GM19351 (cell line): ENCODE results near the gene MGAT5.

Experiments
- ATAC-seq: cut with Tn5 transposase; IDR thresholded peaks from one replicate; pipeline ENCODE4 v1.9.1; 2021; ENCODE audit warnings: mild to moderate bottlenecking, moderate library complexity; ENCODE audit not compliant: unreplicated experiment

The MGAT5 gene

DNA sequence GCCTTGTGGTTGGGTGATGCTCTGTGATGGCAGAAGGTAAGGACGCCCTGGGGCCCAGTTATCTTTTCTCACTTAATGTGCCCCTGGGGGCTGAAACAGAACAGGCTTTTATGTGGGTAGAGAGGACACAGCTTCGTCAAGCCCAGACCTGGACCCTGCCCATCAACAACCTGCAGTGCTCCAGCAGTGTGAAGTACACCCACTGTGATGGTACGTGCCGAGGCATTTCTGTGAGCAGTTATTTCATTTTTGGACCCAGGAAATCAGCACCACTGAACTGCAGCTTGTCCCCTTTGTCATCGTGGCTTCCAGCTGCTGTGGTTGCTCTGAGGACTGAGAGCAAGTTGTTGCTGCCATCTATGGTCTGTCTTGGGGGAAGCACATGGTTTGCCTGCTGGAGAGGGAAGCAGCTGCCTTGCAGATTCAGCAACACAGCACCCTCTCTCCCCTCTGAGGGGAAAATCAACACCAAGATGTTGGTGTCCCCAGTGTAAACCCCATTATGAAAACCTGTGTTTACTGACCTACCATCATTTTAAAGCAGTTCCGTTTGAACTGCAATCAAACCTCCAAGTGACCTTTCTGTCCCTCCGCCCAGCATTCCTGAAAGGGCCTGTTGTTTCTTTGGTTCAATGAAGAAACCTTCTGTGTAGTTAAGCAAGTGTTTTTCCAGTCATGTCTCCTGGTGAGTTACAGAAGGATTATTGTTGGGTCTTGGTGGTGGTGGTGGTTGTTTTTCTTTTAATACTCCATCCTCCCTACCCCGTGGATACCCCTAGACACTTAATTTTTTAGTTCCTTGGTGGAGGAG is 158.2 kb downstream of the MGAT5 start:
- ATAC-seq: peak; percentile 95

DNA sequence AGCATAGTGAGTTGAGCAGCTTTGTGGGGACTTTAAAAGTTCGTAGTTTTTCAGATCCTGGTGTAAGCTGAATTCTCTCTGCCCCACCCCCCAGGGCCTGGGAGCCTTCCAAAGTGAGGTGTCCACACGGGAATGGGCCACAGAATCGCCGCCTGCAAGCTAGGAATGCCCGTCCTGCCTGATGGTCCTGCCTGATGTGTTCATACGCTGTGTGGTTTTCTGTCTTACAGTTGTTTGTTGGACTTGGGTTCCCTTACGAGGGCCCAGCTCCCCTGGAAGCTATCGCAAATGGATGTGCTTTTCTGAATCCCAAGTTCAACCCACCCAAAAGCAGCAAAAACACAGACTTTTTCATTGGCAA is 158.7 kb downstream of the MGAT5 start:
- no peak for ATAC-seq

DNA sequence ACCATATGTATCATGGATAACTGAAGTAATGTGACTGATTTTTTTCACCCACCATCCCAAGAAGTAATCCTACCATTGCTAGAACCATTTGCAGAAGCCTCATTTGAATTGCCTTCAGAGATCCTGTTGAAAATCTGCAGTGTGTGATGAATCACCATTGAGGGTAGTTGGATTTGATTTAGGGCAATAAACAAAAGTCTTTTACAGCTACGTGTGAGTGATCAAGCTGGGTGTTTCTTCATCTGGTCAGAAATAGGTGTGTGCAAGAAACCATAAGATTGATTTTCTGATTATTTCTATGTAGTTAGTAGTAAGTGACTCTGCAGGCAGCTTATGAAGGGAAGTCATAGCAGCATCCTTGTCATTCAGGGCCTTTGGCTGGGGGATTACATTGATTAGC is 159.6 kb downstream of the MGAT5 start:
- ATAC-seq: no peak

DNA sequence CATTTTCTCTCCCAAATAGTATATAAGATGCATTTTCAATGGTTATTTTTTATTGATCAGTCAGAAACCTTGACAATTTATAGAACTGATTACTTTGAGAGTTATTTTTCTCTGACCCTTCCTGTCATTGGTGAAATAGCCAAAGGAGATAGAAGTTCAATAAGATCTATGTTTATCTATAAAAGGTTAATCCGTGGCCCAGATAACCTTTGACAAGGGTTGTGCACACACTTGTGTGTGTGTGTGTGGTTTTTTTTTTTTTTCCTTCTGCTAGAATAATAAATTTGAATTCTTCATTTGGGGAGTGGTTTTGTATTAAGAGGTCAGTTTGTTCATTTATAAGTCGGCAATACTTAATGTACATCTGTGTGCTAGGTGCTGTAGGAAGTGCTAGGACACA is 160.0 kb downstream of the MGAT5 start:
- ATAC-seq: no peak

DNA sequence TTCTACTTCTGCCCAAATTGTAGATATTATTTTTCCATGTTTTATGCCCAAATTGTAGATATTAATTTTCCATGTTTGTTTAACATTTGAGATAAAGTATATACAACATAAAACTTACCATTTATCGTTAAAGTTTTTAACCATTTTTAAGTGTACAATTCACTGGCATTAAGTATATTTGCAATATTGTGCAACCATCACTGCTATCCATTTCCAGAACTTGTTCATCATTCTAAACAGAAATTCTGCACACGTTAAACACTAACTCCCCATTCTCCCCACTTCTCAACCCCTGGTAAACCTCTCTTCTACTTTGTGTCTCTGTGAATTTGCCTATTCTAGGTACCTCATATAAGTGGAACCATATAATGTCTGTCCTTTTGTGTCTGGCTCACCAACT is 162.1 kb downstream of the MGAT5 start:
- no peak for ATAC-seq

DNA sequence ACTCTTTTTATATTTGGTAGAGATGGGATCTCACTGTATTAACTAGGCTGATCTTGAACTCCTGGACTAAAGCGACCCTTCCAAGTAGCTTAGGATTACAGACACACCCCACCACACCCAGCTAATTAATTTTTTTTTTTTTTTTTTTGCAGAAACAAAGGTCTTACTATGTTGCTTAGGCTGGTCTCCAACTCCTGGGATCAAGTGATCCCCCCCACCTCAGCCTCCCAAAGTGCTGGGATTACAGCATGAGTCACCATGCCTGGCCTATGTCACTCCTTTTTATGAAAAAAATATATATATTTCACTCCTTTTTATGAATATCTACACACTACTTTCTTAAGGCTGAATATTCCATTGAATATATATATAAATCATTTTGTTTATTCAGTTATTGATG is 162.8 kb downstream of the MGAT5 start:
- no peak for ATAC-seq

DNA sequence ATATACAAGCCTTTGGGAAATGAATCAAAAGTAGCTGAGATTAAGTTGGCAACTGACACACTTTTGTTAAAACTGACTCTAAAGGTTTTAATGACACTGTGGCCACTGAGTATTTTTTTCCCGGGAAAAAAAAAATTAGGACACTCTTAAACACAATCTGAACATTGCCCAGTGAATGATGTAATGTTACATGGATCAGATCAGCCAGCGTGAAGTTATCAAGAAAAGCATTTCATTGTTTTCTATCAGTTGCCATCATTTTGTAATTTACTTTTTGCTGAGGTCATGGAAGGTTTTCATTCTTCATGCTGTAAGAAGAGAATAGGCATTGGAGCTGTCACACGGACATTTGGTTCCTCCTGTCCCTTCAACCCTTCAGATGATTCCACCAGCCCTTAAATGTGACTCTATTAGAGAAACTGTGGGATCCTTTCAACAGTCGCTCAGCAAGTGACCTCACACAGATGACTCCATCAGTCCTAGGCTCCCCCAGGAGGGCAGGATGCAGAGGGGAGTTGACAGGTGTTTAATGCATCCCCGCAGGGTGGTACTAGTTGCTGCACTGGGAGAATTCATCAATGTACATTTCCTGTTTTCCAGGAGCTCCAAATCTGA is 164.2 kb downstream of the MGAT5 start:
- no peak for ATAC-seq

DNA sequence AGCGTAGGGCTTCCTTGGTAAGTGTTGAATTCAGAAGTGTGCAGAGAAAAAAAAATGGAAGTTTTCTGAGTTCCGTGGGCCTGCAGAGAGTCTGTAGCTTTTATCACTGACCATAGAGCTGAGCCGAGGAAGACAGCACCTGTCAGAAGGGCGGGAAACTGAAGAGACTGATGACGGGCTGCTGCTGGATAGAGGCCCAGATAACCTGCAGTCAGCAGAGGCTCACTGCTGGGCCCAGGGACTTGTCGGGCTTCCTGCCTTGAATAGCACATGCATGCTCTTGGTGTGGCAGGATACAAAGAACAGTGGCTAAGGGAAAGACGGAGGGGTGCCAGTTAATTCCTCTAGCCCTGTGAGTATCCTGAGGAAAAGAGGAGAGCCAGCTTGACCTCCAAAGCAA is 166.4 kb downstream of the MGAT5 start:
- no peak for ATAC-seq

DNA sequence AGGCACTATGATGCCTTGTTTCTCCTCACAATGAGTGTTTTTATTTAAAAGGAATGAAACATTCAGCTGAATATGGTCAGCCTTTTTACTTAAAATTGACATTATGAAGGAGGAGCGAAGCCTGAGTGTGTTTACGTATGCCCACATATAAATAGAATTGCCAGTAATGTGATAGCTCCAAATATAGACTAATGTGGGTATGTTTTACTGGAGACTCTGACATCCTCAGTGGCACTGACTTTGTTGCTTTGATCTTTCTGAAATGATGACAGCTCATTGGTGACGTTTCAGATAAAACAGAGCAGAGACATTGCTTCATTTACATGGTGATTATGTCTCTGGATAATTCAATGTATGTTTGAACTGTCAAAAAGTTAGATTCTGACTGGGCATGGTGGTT is 167.0 kb downstream of the MGAT5 start:
- ATAC-seq: no peak

DNA sequence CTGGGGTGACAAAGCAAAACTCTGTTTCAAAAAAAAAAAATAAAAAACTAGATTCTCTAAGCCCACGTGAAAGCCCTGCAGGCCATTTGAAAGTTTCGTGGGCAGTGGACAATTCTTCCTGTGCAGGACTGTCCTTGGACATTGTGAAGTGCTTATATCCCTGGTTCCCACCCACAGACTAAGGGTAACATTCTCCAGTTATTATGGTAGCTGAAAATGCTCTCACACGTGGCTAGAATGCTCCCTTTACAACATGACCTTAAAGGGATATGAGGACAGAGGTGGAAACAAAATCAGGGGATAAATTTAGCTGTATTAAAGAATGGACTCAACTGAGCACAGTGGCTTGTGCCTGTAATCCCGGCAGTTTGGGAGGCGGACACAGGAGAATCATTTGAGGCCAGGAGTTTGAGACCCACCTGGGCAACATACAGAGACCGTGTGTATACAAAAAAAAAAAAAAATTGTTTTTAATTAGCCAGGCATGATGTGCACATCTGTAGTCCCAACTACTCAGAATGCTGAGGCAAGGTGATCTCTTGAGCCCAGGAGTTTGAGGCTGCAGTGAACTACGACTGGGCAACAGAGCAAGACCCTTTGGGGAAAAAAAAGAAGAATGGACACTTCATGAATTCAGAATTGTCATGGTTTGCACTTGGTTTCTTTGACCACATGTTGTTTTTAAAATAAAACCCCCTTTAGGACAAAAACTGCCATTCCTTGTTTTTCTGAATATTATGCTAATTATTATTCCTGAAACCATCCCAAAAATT is 167.9 kb downstream of the MGAT5 start:
- ATAC-seq: no peak

DNA sequence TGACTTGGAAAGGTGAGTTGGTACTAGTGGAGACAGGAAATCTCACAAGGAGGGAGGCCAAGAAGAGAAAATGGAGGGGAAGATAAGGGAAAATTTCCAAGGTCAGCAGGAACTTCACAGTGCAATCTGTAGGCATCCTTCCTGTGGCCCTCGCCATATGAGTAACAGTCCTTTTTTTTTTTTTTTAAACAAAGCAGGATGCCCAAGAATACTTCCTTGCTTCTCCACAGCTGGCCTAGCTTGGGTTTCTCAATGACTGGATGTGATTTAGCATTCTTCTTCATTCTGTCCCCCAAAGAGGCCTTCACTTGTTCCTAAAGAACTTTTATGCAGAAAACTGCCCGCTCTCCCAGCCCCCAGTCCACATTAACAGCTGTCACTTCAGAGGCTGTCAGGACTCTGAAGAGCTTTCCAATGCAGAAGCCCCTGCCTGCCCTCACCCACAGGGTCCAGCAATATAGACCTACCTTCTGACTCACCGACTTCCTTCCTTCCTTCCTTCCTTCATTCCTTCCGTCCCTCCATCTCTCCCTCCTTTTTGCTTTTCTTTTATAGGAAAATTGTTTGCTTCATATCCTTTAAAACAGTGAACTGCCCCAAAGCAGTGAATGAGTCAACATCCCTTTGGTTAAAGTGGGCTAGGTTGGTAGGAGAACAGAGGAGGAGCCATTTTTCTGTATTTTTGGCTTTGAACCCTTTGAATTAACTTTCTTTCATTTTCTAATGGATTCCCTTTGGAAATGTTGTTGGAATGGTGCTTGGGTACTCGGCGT is 172.0 kb downstream of the MGAT5 start:
- no peak for ATAC-seq

DNA sequence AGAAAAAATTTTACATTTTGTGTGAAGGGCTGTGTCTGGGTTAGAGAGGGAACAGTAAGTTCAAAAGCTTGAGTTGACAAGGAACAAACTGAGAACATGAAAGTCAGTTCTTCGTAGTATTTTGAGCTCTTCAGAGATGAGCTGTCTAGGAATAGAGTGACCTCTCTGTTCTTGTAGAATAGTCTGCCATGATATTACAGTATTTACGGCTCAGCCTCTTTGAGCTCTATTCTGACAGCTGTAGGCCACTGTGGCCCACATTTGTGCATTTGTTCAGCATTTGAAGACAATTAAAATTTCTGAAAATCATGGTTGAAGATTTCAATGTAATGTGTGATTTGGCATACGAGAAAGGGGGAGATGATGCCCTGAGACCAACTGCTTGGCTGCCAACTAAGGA is 172.8 kb downstream of the MGAT5 start:
- ATAC-seq: no peak

DNA sequence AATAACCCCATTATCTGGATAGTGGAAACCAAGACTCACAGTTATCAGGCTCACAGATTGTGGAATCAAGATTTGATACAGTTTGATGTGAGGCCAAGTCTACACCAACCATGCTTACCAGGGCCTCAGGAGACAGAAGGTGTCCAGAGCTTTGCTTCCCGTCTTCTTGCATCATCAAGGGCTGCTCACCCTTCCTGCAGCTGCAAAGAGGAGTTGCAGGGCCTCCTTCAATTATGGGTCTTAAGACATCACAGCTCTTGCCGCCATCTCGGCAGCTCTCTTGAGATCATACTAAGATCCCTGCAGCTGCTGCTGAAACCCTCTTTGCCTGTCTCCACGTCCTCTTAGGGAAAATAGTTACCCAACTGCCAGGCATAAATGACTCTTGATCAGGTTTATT is 176.0 kb downstream of the MGAT5 start:
- ATAC-seq: no peak

DNA sequence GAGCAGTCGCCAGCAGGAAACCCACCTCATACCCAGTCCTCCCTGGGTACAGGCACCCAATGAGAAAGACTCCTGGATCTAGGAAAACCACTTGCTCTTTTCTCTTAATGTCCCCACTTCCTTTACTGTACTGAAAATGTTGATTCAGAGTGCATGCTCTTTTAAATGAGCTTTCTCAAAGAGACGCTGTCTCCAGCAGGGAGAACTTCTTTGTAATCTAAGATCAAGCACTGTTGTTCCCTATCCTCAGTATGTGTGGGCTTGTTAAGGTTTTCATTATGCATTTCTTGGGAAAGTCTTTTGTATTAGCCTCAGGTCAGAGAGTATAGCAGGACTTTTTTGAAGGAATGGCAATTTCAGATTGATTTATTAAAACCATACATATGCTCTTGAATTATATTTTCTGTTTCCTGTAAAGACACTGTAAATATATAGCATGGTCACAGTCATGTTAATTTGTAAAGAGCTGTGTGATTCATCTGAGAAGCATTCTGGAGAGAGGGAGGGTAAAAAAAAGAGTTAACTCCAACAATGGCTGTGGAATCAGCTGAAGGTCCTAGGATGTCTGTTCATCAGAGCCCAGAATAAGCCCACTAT is 178.1 kb downstream of the MGAT5 start:
- ATAC-seq: no peak

DNA sequence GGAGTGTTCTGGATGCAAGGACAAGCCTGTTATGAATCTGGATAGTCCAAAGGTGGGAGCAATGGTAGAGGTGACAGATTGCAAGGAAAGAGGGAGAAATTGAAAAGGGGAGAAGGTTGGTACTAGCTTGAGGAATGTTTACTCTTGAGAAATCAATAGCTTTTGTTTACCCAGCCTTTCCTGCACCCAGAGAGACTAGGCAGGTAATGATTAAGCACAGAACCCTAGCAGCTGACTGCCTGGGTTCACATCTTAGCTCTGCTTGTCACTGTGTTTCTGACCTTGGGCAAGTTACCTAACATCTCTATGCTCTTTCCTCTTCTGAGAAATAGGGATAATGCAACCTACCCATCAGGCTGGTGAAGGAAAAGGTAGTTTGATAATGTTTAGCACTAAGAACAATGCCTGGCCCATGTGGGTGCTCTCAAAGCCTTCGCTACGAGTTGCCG is 178.6 kb downstream of the MGAT5 start:
- no peak for ATAC-seq

DNA sequence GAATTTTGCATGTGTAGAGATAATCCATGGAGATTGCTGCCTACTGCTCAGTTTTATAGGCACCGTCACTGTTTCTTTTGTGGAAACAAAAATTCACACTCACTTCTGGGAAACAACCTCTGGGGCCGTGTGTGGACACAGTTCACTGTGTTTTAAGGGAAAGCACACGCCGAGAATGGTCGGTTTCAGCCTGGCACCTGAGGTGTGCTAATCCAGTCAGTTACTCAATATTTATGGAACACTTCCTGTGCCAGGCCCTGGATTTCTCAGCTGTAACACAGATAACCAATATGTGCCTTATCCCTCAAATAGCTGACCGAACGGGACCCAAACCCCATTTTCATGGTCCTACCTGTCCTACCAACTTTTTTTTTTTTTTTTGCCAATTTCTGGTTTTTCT is 179.6 kb downstream of the MGAT5 start:
- no peak for ATAC-seq

DNA sequence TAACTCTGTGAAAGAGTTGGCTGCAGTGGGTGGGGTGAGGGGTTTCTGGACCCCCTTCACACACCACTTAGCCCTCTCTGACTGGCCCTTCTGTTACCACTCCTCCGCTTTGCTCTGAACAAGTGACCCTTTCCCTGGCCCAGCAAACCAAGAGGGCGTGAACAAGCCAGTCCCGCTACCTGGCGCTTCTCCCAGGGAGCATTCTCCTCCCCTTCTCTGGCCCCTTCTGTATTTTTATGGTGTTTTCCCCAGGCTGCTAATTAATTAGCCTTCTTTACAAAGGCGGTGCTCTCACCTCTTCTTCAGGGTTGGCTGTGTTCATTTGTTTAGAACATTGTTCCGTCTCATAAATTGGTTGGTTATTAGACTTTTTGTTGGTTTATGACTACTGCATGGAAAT is 180.1 kb downstream of the MGAT5 start:
- ATAC-seq: no peak

DNA sequence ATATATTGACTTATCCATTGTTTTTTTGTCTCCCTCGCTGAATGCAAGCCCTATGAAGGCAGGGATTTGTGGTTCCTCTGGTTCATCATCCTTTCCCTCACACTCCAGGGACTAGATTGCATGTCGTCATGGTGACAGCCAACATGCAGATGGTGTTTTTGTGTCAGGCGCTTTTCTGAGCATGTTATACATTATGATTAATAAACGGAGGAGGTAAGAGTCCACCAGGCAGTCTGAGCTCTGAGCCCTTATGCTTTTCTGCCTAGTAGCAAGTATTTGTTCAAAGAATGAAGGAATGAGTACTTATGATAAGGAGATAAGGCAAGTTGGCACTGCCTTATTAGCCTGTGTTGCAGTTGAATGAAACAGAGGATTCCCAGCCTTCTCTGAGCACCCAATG is 181.6 kb downstream of the MGAT5 start:
- no peak for ATAC-seq

DNA sequence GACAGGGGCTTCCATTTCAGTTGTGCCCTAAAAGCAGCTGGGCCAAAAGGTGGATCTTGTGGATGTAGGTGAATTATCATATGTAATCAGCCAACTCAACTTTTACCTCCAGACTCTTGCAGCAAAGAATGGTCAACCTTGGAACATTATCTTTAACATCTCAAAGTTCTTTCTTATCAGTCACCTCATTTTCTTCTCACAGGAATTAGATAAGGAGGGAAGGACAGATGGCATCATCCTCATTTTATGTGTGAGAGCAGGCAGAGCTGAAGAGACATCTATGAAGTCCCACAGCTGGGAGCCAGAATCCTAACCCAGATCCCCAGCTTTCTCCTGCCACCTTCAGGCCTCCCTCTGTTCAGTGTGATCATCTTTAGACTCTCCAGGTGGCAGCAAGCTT is 182.1 kb downstream of the MGAT5 start:
- ATAC-seq: no peak

DNA sequence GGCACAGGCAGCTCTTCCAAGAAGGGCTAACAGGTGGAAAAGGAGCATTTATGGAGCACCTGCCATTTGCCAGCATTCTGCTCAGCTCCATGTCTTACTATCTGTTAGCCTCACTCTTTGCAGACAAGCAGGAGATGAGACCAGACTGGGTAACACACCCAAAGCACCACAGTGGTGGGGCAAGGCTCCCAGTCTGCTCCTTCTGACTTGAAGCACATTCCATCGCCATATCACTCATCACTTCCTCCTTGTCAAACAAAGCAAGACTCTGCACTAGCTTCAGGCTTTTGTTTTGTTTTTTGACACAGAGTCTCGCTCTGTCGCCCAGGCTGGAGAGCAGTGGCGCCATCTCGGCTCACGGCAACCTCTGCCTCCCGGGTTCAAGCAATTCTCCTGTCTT is 182.8 kb downstream of the MGAT5 start:
- no peak for ATAC-seq

DNA sequence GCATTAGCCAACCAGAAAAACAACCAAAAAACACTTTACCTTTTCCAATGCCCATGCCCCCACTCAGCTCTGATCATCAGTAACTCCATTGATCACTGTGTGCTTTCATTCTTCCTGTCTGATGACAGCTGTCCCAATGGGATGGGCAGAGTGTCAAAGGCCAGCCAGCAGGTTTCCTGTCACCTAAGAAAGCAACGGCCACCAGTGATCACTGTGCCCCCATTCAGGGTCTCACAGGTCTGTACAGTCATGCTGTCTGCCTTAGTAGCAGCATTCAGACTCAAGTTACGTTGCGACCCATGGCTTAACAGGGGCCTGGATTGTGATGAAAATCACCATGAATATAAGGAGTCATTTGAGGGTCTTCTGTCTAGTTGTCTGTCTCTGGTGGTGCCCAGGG is 184.5 kb downstream of the MGAT5 start:
- ATAC-seq: no peak
